Measurements from ENCODE around the gene PGA3.

PGA3 gene

DNA sequence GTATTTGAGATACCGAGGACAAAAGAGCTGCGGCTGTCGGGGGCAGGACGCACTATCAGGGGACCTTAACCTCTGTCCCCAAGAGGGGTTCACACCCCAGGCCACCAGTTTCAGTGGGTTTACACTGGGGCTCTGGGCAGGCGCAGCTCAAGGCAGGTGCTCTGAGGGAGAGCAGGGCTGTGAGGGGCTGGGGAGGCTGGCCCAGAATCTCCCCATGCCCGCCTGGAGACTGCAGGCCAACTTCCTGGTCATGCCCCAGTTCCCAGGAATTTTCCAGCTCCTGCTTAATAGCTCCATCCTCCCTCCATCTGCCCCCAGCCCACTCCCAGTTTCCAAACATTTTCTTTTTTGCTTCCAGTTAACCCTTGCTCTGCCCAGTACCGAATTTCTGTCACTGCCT, 7.6 kb upstream of the PGA3 start:
- CTCF ChIA-PET: no interaction called here

DNA sequence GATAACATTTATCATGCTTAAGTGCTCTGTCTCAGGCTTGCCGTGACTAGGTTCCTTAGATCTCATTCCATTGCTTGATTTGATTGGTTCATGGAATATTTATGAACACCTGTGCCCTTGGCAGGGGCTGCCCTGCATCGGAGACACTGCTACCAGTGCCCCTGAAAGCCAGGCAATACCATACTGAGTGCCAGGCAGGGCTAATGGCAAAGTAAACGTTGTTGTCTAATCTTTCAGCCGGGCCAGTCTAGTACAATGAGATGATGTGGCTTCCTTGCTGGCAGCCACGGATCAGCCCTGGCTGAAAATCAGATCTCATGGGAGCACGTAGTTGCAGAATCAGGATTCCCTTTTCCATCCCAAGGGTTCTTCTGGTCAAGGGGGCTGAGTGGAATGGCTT, 5.0 kb upstream of the PGA3 start:
- no peaks in the 10 kb centered on the region for H3K9me3 ChIP-seq (ENCODE audit: control insufficient read depth, insufficient read depth, low read depth, low read length)
- H3K27ac ChIP-seq (ENCODE audit: extremely low read depth, low read depth, low read length): no peak overlapping the region
- POLR2A ChIA-PET: no interaction called here
- no peaks in the 10 kb centered on the region for H3K36me3 ChIP-seq (ENCODE audit: control insufficient read depth in 2 of 2, insufficient read depth in 1 of 2, low read length in 2 of 2)
- no peak overlapping the region for H3K4me3 ChIP-seq (ENCODE audit: low read depth, low read length)
- no peaks in the 10 kb centered on the region for H3K4me1 ChIP-seq (ENCODE audit: control insufficient read depth, insufficient read depth, low read length)
- CTCF ChIA-PET: interaction anchor here (2.2 kb wide), 1 partner anchor 11 kb away, joined by 12 read pairs; no protein-coding TSS in a partner anchor
- TF ChIP-seq, protein P1, sequence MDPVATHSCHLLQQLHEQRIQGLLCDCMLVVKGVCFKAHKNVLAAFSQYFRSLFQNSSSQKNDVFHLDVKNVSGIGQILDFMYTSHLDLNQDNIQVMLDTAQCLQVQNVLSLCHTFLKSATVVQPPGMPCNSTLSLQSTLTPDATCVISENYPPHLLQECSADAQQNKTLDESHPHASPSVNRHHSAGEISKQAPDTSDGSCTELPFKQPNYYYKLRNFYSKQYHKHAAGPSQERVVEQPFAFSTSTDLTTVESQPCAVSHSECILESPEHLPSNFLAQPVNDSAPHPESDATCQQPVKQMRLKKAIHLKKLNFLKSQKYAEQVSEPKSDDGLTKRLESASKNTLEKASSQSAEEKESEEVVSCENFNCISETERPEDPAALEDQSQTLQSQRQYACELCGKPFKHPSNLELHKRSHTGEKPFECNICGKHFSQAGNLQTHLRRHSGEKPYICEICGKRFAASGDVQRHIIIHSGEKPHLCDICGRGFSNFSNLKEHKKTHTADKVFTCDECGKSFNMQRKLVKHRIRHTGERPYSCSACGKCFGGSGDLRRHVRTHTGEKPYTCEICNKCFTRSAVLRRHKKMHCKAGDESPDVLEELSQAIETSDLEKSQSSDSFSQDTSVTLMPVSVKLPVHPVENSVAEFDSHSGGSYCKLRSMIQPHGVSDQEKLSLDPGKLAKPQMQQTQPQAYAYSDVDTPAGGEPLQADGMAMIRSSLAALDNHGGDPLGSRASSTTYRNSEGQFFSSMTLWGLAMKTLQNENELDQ (tag by site-specific recombination; IDR thresholded peaks at IDR 0.05; ENCODE audit: low read depth): no peak
- no peak for TF ChIP-seq YY1 (tag by site-specific recombination; IDR thresholded peaks at IDR 0.05)
- no peak for TF ChIP-seq ZBTB1 (tag by site-specific recombination; IDR thresholded peaks at IDR 0.05)
- no peak for TF ChIP-seq ZNF223 (tag by site-specific recombination; IDR thresholded peaks at IDR 0.05)
- no peak for TF ChIP-seq ZNF621 (tag by site-specific recombination; IDR thresholded peaks at IDR 0.05)
- no peak for TF ChIP-seq GLIS1 (tag by site-specific recombination; IDR thresholded peaks at IDR 0.05)
- TF ChIP-seq TCF7L2 (IDR thresholded peaks at IDR 0.05; ENCODE audit: borderline replicate concordance, low read depth, low read length): no peak
- TF ChIP-seq KLF1 (tag by site-specific recombination; IDR thresholded peaks at IDR 0.05): no peak

More for the DNA sequence above, 7.6 kb upstream of the PGA3 start:
- TF ChIP-seq SP3 (tag by site-specific recombination; IDR thresholded peaks at IDR 0.05): no peak
- H3K4me1 ChIP-seq (ENCODE audit: control insufficient read depth, insufficient read depth, low read length): no peaks in the 10 kb centered on the region
- H3K9me3 ChIP-seq (ENCODE audit: control insufficient read depth, insufficient read depth, low read depth, low read length): no peaks in the 10 kb centered on the region
- no peaks in the 10 kb centered on the region for H3K36me3 ChIP-seq (ENCODE audit: control insufficient read depth in 2 of 2, insufficient read depth in 1 of 2, low read length in 2 of 2)
- no peak overlapping the region for H3K27ac ChIP-seq (ENCODE audit: extremely low read depth, low read depth, low read length)
- POLR2A ChIA-PET: interaction anchor here (0.5 kb wide), 1 partner anchor 115 kb away, joined by 4 read pairs; no protein-coding TSS in a partner anchor
- H3K4me3 ChIP-seq (ENCODE audit: low read depth, low read length): no peak overlapping the region

DNA sequence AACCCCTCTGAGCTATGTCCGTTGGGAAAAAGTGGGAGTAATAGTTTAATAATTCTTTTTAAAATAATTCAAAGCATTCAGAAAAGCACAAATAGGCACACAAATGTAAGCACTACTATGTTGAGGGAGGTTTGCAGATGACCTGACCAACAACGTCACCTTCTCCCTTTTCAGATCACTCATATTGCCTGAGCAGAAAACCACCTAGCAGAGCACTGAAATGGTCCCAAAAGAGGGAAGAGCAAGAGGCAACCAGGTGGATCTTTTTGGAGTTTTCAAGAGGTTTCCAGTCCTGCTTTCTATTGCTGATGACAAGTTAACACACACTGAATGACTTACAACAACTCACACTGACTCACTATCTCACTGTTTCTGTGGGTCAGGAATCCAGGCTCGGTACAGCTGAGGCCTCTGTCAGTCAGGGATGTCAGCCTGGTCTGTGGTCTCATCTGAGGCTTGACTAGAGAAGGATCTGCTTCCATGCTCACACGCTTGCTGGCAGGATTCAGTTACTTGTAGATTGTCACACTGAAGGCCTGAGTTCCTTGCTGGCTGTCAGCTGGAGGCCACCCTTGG, 4.3 kb upstream of the PGA3 start:
- ChIA-PET POLR2A (no interaction called here), CTCF (no interaction called here)
- TF ChIP-seq ZBTB17 (tag by site-specific recombination; IDR thresholded peaks at IDR 0.05) (no peak), ZNF600 (tag by site-specific recombination; IDR thresholded peaks at IDR 0.05) (no peak), ZNF248 (tag by site-specific recombination; IDR thresholded peaks at IDR 0.05) (no peak), MZF1 (tag by site-specific recombination; IDR thresholded peaks at IDR 0.05; ENCODE audit: borderline replicate concordance) (no peak), MEIS1 (CRISPR knock-in tag; IDR thresholded peaks at IDR 0.05; ENCODE audit: borderline replicate concordance) (no peak), SALL2 (tag by site-specific recombination; IDR thresholded peaks at IDR 0.05; ENCODE audit: borderline replicate concordance) (no peak), RBAK (tag by site-specific recombination; IDR thresholded peaks at IDR 0.05) (no peak), ZNF175 (tag by site-specific recombination; IDR thresholded peaks at IDR 0.05) (no peak), ZNF169 (tag by site-specific recombination; IDR thresholded peaks at IDR 0.05) (no peak), ZNF292 (tag by site-specific recombination; IDR thresholded peaks at IDR 0.05; ENCODE audit: borderline replicate concordance, low read depth) (no peak), ZNF121 (tag by site-specific recombination; IDR thresholded peaks at IDR 0.05) (no peak)
- TF ChIP-seq, protein P2, sequence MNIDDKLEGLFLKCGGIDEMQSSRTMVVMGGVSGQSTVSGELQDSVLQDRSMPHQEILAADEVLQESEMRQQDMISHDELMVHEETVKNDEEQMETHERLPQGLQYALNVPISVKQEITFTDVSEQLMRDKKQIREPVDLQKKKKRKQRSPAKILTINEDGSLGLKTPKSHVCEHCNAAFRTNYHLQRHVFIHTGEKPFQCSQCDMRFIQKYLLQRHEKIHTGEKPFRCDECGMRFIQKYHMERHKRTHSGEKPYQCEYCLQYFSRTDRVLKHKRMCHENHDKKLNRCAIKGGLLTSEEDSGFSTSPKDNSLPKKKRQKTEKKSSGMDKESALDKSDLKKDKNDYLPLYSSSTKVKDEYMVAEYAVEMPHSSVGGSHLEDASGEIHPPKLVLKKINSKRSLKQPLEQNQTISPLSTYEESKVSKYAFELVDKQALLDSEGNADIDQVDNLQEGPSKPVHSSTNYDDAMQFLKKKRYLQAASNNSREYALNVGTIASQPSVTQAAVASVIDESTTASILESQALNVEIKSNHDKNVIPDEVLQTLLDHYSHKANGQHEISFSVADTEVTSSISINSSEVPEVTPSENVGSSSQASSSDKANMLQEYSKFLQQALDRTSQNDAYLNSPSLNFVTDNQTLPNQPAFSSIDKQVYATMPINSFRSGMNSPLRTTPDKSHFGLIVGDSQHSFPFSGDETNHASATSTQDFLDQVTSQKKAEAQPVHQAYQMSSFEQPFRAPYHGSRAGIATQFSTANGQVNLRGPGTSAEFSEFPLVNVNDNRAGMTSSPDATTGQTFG (tag by site-specific recombination; IDR thresholded peaks at IDR 0.05; ENCODE audit: borderline replicate concordance): no peak
- TF ChIP-seq, protein P3, sequence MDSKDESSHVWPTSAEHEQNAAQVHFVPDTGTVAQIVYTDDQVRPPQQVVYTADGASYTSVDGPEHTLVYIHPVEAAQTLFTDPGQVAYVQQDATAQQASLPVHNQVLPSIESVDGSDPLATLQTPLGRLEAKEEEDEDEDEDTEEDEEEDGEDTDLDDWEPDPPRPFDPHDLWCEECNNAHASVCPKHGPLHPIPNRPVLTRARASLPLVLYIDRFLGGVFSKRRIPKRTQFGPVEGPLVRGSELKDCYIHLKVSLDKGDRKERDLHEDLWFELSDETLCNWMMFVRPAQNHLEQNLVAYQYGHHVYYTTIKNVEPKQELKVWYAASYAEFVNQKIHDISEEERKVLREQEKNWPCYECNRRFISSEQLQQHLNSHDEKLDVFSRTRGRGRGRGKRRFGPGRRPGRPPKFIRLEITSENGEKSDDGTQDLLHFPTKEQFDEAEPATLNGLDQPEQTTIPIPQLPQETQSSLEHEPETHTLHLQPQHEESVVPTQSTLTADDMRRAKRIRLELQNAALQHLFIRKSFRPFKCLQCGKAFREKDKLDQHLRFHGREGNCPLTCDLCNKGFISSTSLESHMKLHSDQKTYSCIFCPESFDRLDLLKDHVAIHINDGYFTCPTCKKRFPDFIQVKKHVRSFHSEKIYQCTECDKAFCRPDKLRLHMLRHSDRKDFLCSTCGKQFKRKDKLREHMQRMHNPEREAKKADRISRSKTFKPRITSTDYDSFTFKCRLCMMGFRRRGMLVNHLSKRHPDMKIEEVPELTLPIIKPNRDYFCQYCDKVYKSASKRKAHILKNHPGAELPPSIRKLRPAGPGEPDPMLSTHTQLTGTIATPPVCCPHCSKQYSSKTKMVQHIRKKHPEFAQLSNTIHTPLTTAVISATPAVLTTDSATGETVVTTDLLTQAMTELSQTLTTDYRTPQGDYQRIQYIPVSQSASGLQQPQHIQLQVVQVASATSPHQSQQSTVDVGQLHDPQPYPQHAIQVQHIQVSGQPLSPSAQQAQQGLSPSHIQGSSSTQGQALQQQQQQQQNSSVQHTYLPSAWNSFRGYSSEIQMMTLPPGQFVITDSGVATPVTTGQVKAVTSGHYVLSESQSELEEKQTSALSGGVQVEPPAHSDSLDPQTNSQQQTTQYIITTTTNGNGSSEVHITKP (tag by site-specific recombination; IDR thresholded peaks at IDR 0.05): no peak
- no peaks in the 10 kb centered on the region for H3K4me1 ChIP-seq (ENCODE audit: control insufficient read depth, insufficient read depth, low read length)
- no peak overlapping the region for H3K27ac ChIP-seq (ENCODE audit: extremely low read depth, low read depth, low read length)
- no peak overlapping the region for H3K4me3 ChIP-seq (ENCODE audit: low read depth, low read length)
- H3K9me3 ChIP-seq (ENCODE audit: control insufficient read depth, insufficient read depth, low read depth, low read length): no peaks in the 10 kb centered on the region
- H3K36me3 ChIP-seq (ENCODE audit: control insufficient read depth in 2 of 2, insufficient read depth in 1 of 2, low read length in 2 of 2): no peaks in the 10 kb centered on the region
